ENCODE results near the gene RGR.

DNA sequence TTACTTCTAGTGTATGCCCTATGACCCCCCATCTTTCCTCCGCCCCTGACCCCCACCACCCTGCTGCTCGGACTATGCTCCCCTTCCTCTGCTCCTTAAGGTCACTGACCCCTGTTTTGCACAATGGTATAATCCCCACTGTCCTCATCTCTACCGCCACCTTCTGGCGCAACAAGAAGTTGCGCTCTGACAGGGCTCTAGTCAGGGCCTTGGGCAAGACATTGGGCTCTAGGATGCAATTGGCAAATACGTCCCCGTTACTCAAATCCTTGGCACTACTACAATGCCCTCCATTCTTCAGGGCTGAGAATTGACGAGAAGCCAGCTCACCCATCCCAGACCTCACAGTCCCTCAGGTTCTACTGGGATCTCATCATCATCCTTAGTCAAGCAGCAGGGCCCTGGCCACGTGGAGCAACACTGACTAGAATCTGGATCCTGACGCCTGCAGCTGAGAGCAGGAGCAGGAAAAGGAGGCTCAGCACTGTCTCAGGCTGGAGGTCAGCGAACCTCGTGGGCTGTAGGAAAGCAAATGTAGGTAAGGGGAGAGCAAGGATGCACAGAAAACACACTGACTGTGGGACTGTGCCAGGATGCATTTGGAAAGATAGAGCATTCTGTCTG, 30.1 kb upstream of the RGR start:
- TF ChIP-seq, protein P1, sequence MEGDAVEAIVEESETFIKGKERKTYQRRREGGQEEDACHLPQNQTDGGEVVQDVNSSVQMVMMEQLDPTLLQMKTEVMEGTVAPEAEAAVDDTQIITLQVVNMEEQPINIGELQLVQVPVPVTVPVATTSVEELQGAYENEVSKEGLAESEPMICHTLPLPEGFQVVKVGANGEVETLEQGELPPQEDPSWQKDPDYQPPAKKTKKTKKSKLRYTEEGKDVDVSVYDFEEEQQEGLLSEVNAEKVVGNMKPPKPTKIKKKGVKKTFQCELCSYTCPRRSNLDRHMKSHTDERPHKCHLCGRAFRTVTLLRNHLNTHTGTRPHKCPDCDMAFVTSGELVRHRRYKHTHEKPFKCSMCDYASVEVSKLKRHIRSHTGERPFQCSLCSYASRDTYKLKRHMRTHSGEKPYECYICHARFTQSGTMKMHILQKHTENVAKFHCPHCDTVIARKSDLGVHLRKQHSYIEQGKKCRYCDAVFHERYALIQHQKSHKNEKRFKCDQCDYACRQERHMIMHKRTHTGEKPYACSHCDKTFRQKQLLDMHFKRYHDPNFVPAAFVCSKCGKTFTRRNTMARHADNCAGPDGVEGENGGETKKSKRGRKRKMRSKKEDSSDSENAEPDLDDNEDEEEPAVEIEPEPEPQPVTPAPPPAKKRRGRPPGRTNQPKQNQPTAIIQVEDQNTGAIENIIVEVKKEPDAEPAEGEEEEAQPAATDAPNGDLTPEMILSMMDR (IDR thresholded peaks at IDR 0.05): no peak
- no peak for TF ChIP-seq POLR2AphosphoS5 (IDR thresholded peaks at IDR 0.05)

Data from gastroesophageal sphincter (tissue), 3 donors.